A549 (cell line): Measurements from ENCODE around the gene LASP1. TPM values are rescaled to one million over a fixed set of nuclear protein-coding genes. Genes with fewer than 3 reads are reported as not detected.

Experiments used
- CEBPB ChIP-seq, 2 experiments: fragments of >200 bp in 1 of 2; sonication (Bioruptor Twin) in 1 of 2; formaldehyde crosslinking in 1 of 2; IDR thresholded peaks; 2 replicates each; pipeline ENCODE4 v1.6.1; 2012 to 2016
- CHD4 ChIP-seq: fragments of 200-600 bp; sonication (generic); IDR thresholded peaks from 2 replicates; pipeline ENCODE4 v1.6.1; 2016; ENCODE audit warnings: antibody characterized with exemption, mild to moderate bottlenecking, borderline replicate concordance
- FOSL2 ChIP-seq, 2 experiments: fragments of 450-650 bp in 1 of 2; fragments of >200 bp in 1 of 2; sonication (Bioruptor Twin) in 1 of 2; formaldehyde crosslinking; IDR thresholded peaks; 2 replicates each; pipeline versions ENCODE4 v1.5.0 to v1.6.1; 2016 to 2020; ENCODE audit warnings: mild to moderate bottlenecking in 1 of 2, moderate library complexity in 1 of 2
- FOXS1 ChIP-seq: fragments of 250-450 bp; sonication (Bioruptor Pico); IDR thresholded peaks from 2 replicates; pipeline ENCODE4 v1.5.0; 2020; ENCODE audit warnings: mild to moderate bottlenecking, moderate library complexity
- HEYL ChIP-seq: fragments of 250-450 bp; sonication (Bioruptor Pico); IDR thresholded peaks from 2 replicates; pipeline ENCODE4 v1.8.0; 2021; ENCODE audit warnings: mild to moderate bottlenecking, moderate library complexity
- HOXB13 ChIP-seq: fragments of 250-450 bp; sonication (Bioruptor Pico); IDR thresholded peaks from 2 replicates; pipeline ENCODE4 v1.5.0; 2020; ENCODE audit warnings: low read depth, mild to moderate bottlenecking, moderate library complexity
- HOXB5 ChIP-seq: fragments of 250-450 bp; sonication (Bioruptor Pico); IDR thresholded peaks from 2 replicates; pipeline ENCODE4 v1.5.0; 2020; ENCODE audit warnings: mild to moderate bottlenecking, moderate library complexity
- JUN ChIP-seq, 2 experiments: fragments of >200 bp; sonication (Bioruptor Twin); formaldehyde crosslinking; IDR thresholded peaks; 2 replicates in 1 of 2; 3 replicates in 1 of 2; pipeline ENCODE4 v1.6.1; 2016 to 2017
- KDM5A ChIP-seq: fragments of 200-600 bp; sonication (generic); IDR thresholded peaks from 2 replicates; pipeline ENCODE4 v1.6.1; 2016; ENCODE audit warnings: antibody characterized with exemption, mild to moderate bottlenecking
- MAZ ChIP-seq: fragments of 150-350 bp; IDR thresholded peaks from 2 replicates; pipeline ENCODE4 v1.6.1; 2014; ENCODE audit warnings: antibody characterized with exemption, low read depth, low read length, borderline replicate concordance
- NFE2L2 ChIP-seq: fragments of 150-350 bp; conservative IDR thresholded peaks from 2 replicates; pipeline ENCODE4 v1.6.1; 2014; ENCODE audit warnings: low read length
- NR3C1 ChIP-seq: fragments of >200 bp; sonication (Bioruptor Twin); formaldehyde crosslinking; IDR thresholded peaks from 3 replicates; pipeline ENCODE4 v1.6.1; 2017
- POLR2A ChIP-seq: IDR thresholded peaks from 2 replicates; pipeline ENCODE4 v1.6.1; 2012; ENCODE audit warnings: mild to moderate bottlenecking, low read length
- POLR2AphosphoS2 ChIP-seq: conservative IDR thresholded peaks from 2 replicates; pipeline ENCODE4 v1.6.1; 2012; ENCODE audit warnings: low read length, improper control_type of control experiment, inconsistent platforms
- RAD21 ChIP-seq, 2 experiments: fragments of >200 bp in 1 of 2; sonication (Bioruptor Twin) in 1 of 2; formaldehyde crosslinking in 1 of 2; IDR thresholded peaks in 1 of 2; conservative IDR thresholded peaks in 1 of 2; 2 replicates in 1 of 2; 3 replicates in 1 of 2; pipeline ENCODE4 v1.6.1; 2012 to 2018; ENCODE audit warnings: inconsistent platforms in 1 of 2
- RARB ChIP-seq: fragments of 250-450 bp; sonication (Bioruptor Pico); IDR thresholded peaks from 2 replicates; pipeline ENCODE4 v1.8.0; 2021; ENCODE audit warnings: mild to moderate bottlenecking, moderate library complexity
- RFX5 ChIP-seq: fragments of 450-650 bp; IDR thresholded peaks from 2 replicates; pipeline ENCODE4 v1.7.1; 2014; ENCODE audit warnings: antibody characterized with exemption, mild to moderate bottlenecking, moderate library complexity
- SREBF2 ChIP-seq: fragments of 450-650 bp; IDR thresholded peaks from 2 replicates; pipeline ENCODE4 v1.6.1; 2014; ENCODE audit warnings: mild to moderate bottlenecking, moderate library complexity
- ZNF302 ChIP-seq: fragments of 250-450 bp; sonication (Bioruptor Pico); IDR thresholded peaks from 2 replicates; pipeline ENCODE4 v1.9.0; 2021; ENCODE audit warnings: inconsistent platforms, mild to moderate bottlenecking, moderate library complexity
- ZSCAN20 ChIP-seq: fragments of 250-450 bp; sonication (Bioruptor Pico); IDR thresholded peaks from 2 replicates; pipeline ENCODE4 v1.8.0; 2022; ENCODE audit warnings: mild to moderate bottlenecking, moderate library complexity
- polyA plus RNA-seq, 4 experiments: library from polyadenylated mRNA; depleted of rRNA in 3 of 4; stranded (reverse); fragments of >200 nt; fragmentation: RNase III in 1 of 4; extraction: RNeasy Plus Mini Kit Qiagen cat#74134 plus additional on column Dnase treatment in 1 of 4; gene quantifications; 2 replicates in 3 of 4; 3 replicates in 1 of 4; pipeline ENCODE4 v1.2.3, GENCODE V29; 2011 to 2017
- TF ChIP-seq, protein P1 (sequence below): IDR thresholded peaks from 2 replicates; pipeline ENCODE4 v1.6.1; 2012
- TF ChIP-seq, protein P2 (sequence below): IDR thresholded peaks from 2 replicates; pipeline ENCODE4 v1.6.1; 2012; ENCODE audit warnings: low read depth, borderline replicate concordance
- TF ChIP-seq, protein P3 (sequence below): IDR thresholded peaks from 2 replicates; pipeline ENCODE4 v1.6.1; 2012
- TF ChIP-seq, protein P4 (sequence below): fragments of 250-450 bp; sonication (Bioruptor Pico); IDR thresholded peaks from 2 replicates; pipeline ENCODE4 v1.5.0; 2021; ENCODE audit warnings: mild to moderate bottlenecking, moderate library complexity, borderline replicate concordance
- TF ChIP-seq, protein P5 (sequence below): fragments of >200 bp; sonication (Bioruptor Twin); formaldehyde crosslinking; IDR thresholded peaks from 3 replicates; pipeline ENCODE4 v1.5.1; 2016
- TF ChIP-seq, protein P6 (sequence below): fragments of 450-650 bp; IDR thresholded peaks from 2 replicates; pipeline ENCODE4 v1.6.1; 2014; ENCODE audit warnings: antibody characterized with exemption

The LASP1 gene
- polyA plus RNA-seq, 2 of the 4 experiments (the other 2 are of a cell fraction): 145 to 281 TPM

DNA sequence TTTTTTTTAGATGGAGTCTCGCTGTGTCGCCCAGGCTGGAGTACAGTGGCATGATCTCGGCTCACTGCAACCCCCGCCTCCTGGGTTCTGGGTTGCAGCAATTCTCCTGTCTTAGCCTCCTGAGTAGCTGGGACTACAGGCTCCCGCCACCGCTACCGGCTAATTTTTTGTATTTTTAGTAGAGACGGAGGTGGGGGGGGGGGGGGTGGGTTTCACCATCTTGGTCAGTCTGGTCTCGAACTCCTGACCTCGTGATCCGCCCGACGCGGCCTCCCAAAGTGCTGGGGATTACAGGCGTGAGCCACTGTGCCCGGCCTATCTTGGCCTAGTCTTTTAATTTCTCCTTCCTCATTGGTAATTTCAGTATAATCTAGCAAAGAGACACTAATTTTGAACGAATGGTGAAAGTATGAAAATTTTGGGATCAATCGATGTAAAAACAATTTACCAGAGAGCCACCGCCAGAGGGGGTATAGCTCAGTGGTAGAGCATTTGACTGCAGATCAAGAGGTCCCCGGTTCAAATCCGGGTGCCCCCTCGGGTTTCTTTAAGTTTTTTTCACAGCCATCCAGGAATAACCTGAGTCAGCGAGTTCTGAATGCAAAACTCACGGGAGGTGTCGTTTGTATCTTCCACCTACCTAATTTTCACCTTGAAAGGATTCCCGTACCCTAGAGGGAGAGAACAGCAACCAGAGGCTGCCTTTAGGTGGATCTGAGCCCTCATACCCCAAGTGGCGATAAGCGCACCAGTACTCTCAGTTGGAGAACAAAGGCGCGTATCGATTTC lies 2.5 kb upstream of the LASP1 start (continued):
- TF ChIP-seq, protein P1, sequence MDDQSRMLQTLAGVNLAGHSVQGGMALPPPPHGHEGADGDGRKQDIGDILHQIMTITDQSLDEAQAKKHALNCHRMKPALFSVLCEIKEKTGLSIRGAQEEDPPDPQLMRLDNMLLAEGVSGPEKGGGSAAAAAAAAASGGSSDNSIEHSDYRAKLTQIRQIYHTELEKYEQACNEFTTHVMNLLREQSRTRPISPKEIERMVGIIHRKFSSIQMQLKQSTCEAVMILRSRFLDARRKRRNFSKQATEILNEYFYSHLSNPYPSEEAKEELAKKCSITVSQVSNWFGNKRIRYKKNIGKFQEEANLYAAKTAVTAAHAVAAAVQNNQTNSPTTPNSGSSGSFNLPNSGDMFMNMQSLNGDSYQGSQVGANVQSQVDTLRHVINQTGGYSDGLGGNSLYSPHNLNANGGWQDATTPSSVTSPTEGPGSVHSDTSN: no peak
- TF ChIP-seq, protein P2, sequence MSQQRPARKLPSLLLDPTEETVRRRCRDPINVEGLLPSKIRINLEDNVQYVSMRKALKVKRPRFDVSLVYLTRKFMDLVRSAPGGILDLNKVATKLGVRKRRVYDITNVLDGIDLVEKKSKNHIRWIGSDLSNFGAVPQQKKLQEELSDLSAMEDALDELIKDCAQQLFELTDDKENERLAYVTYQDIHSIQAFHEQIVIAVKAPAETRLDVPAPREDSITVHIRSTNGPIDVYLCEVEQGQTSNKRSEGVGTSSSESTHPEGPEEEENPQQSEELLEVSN: 0 out of 2 replicates have a peak, but pooled peaks have one; percentile 12
- TF ChIP-seq, protein P3, sequence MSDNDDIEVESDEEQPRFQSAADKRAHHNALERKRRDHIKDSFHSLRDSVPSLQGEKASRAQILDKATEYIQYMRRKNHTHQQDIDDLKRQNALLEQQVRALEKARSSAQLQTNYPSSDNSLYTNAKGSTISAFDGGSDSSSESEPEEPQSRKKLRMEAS: no peak
- TF ChIP-seq FOXS1 (CRISPR knock-in tag): peak; percentile 64; the same call in 1 of the 2 replicates
- no peak for TF ChIP-seq MAZ
- no peak for TF ChIP-seq HEYL
- TF ChIP-seq KDM5A: no peak
- TF ChIP-seq JUN (IDR thresholded peaks at IDR 0.05): peak in 1 of 2 experiments; percentile 49; a peak in 1 of 5 replicates
- 0 out of 2 replicates have a peak, but pooled peaks have one; percentile 52 for TF ChIP-seq RARB
- TF ChIP-seq FOSL2 (IDR thresholded peaks at IDR 0.05): peak; percentile 17; the same call in 1 of the 2 replicates
- no peak for TF ChIP-seq FOSL2 (CRISPR knock-in tag; IDR thresholded peaks at IDR 0.05)
- peak in 1 of 2 experiments; percentile 44; a peak in 2 of 4 replicates for TF ChIP-seq CEBPB (IDR thresholded peaks at IDR 0.05)
- TF ChIP-seq, protein P4, sequence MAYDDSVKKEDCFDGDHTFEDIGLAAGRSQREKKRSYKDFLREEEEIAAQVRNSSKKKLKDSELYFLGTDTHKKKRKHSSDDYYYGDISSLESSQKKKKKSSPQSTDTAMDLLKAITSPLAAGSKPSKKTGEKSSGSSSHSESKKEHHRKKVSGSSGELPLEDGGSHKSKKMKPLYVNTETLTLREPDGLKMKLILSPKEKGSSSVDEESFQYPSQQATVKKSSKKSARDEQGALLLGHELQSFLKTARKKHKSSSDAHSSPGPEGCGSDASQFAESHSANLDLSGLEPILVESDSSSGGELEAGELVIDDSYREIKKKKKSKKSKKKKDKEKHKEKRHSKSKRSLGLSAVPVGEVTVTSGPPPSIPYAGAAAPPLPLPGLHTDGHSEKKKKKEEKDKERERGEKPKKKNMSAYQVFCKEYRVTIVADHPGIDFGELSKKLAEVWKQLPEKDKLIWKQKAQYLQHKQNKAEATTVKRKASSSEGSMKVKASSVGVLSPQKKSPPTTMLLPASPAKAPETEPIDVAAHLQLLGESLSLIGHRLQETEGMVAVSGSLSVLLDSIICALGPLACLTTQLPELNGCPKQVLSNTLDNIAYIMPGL (CRISPR knock-in tag): peak; percentile 96
- no peak for TF ChIP-seq NFE2L2
- TF ChIP-seq, protein P5, sequence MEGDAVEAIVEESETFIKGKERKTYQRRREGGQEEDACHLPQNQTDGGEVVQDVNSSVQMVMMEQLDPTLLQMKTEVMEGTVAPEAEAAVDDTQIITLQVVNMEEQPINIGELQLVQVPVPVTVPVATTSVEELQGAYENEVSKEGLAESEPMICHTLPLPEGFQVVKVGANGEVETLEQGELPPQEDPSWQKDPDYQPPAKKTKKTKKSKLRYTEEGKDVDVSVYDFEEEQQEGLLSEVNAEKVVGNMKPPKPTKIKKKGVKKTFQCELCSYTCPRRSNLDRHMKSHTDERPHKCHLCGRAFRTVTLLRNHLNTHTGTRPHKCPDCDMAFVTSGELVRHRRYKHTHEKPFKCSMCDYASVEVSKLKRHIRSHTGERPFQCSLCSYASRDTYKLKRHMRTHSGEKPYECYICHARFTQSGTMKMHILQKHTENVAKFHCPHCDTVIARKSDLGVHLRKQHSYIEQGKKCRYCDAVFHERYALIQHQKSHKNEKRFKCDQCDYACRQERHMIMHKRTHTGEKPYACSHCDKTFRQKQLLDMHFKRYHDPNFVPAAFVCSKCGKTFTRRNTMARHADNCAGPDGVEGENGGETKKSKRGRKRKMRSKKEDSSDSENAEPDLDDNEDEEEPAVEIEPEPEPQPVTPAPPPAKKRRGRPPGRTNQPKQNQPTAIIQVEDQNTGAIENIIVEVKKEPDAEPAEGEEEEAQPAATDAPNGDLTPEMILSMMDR: peak; percentile 3; the same call in 1 of the 3 replicates
- no peak for TF ChIP-seq POLR2AphosphoS2
- no peak for TF ChIP-seq POLR2A
- TF ChIP-seq NR3C1: no peak
- no peak for TF ChIP-seq ZNF302 (CRISPR knock-in tag)
- TF ChIP-seq RAD21 (conservative IDR thresholded peaks at IDR 0.05 in 1 of 2, IDR thresholded peaks at IDR 0.05 in 1 of 2): peak in 1 of 2 experiments; percentile 18; a peak in 1 of 5 replicates
- TF ChIP-seq ZSCAN20 (CRISPR knock-in tag): no peak
- TF ChIP-seq RFX5: no peak
- TF ChIP-seq SREBF2: peak; percentile 88
- peak; percentile 74; the same call in 1 of the 2 replicates for TF ChIP-seq HOXB5
- TF ChIP-seq HOXB13 (CRISPR knock-in tag): no peak
- TF ChIP-seq, protein P6, sequence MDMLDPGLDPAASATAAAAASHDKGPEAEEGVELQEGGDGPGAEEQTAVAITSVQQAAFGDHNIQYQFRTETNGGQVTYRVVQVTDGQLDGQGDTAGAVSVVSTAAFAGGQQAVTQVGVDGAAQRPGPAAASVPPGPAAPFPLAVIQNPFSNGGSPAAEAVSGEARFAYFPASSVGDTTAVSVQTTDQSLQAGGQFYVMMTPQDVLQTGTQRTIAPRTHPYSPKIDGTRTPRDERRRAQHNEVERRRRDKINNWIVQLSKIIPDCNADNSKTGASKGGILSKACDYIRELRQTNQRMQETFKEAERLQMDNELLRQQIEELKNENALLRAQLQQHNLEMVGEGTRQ: no peak
- TF ChIP-seq CHD4: peak; percentile 50; the same call in 1 of the 2 replicates
